WTC11 (cell line): Measurements from ENCODE around the gene CACNA1A.

Experiments used
- CTCF ChIP-seq: fragments of 200-600 bp; IDR thresholded peaks from 2 replicates; pipeline ENCODE4 v1.8.0; 2022; ENCODE audit warnings: antibody characterized with exemption
- ESRRA ChIP-seq: sonication (generic); formaldehyde crosslinking; IDR thresholded peaks from 2 replicates; pipeline ENCODE4 v1.8.1; 2022; ENCODE audit warnings: mild to moderate bottlenecking, missing genetic modification reagents, borderline replicate concordance
- GABPB1 ChIP-seq: sonication (generic); formaldehyde crosslinking; IDR thresholded peaks from 2 replicates; pipeline ENCODE4 v1.8.1; 2023; ENCODE audit warnings: mild to moderate bottlenecking, missing genetic modification reagents
- JUN ChIP-seq: sonication (generic); formaldehyde crosslinking; IDR thresholded peaks from 2 replicates; pipeline ENCODE4 v1.8.0; 2023; ENCODE audit warnings: mild to moderate bottlenecking, missing genetic modification reagents
- USF2 ChIP-seq: sonication (generic); formaldehyde crosslinking; IDR thresholded peaks from 2 replicates; pipeline ENCODE4 v1.8.1; 2023; ENCODE audit warnings: mild to moderate bottlenecking, missing genetic modification reagents, moderate library complexity
- ZNF423 ChIP-seq: fragments of 250-450 bp; sonication (Bioruptor Pico); IDR thresholded peaks from 2 replicates; pipeline ENCODE4 v2.1.2; 2022; ENCODE audit warnings: mild to moderate bottlenecking, moderate library complexity

GRCh38 chr19:13400296-13400695 is 106.0 kb downstream of the CACNA1A start:
- TF ChIP-seq CTCF (no peak), ZNF423 (CRISPR knock-in tag) (no peak), USF2 (CRISPR knock-in tag) (no peak), GABPB1 (CRISPR knock-in tag) (no peak), JUN (CRISPR knock-in tag) (no peak), ESRRA (CRISPR knock-in tag) (no peak)
